Erythroblast (primary cell): Measurements from ENCODE around the gene HDGFL3.

Experiments
- GATA1 ChIP-seq: IDR thresholded peaks from 2 replicates; pipeline ENCODE4 v1.6.1; 2011; ENCODE audit warnings: low read depth, mild to moderate bottlenecking, control low read depth, low read length, moderate library complexity
- POLR2A ChIP-seq: IDR thresholded peaks from 2 replicates; pipeline ENCODE4 v1.6.1; 2011; ENCODE audit warnings: mild to moderate bottlenecking, low read length

- TF ChIP-seq POLR2A (no peak), GATA1 (no peak)
Measured at GRCh38 chr15:83208367-83208661, 691 bp upstream of the HDGFL3 start.
